Measurements from ENCODE around the gene METRNL.

The METRNL gene

GRCh38 chr17:83106056-83106588 is 26.7 kb downstream of the METRNL start:
- Histone ChIP-seq H3K4me1 (peaks cover 14 to 48% (median 33%) of the 10 kb centered on the region in 10 experiments), H3K27ac (no peak overlapping the region)

GRCh38 chr17:83106913-83107655 is 27.7 kb downstream of the METRNL start:
- H3K9me3 ChIP-seq (replicated peaks in 1 of 11): peaks cover 0 to 11% (median 7%) of the 10 kb centered on the region in 11 experiments; a peak in 12 of 22 replicates
- H4K20me1 ChIP-seq: peaks cover 0 to 19% (median under 1%) of the 10 kb centered on the region in 11 experiments; a peak in 5 of 22 replicates
- no peak overlapping the region for H3K27ac ChIP-seq
- peaks cover 5 to 39% (median 23%) of the 10 kb centered on the region in 10 experiments for H3K4me1 ChIP-seq
- H3K4me2 ChIP-seq: peak overlapping the region in 6 of 11 experiments; percentile 3 to 57 (median 31); a peak in 10 of 22 replicates
- H3K4me3 ChIP-seq: no peak overlapping the region
- TF ChIP-seq Cebpa-rat (IDR thresholded peaks at IDR 0.05): no peak
- no peak overlapping the region for H3K9ac ChIP-seq
- H3K27me3 ChIP-seq: peaks cover 4 to 52% (median 29%) of the 10 kb centered on the region in 11 experiments; a peak in 19 of 22 replicates
- H3K36me3 ChIP-seq: no peaks in the 10 kb centered on the region

More at GRCh38 chr17:83106056-83106588, 26.7 kb downstream of the METRNL start:
- TF ChIP-seq Cebpa-rat (IDR thresholded peaks at IDR 0.05): no peak
- Histone ChIP-seq H3K27me3 (peaks cover 11 to 52% (median 33%) of the 10 kb centered on the region in 11 experiments; a peak in 21 of 22 replicates), H3K36me3 (no peaks in the 10 kb centered on the region), H3K4me2 (peak overlapping the region in 4 of 11 experiments; percentile 10 to 24 (median 18); a peak in 5 of 22 replicates), H3K9ac (no peak overlapping the region), H3K4me3 (no peak overlapping the region), H3K9me3 (replicated peaks in 1 of 11) (peaks cover 0 to 11% (median 7%) of the 10 kb centered on the region in 11 experiments; a peak in 12 of 22 replicates), H4K20me1 (peaks cover 0 to 29% (median 8%) of the 10 kb centered on the region in 11 experiments; a peak in 16 of 22 replicates)

GRCh38 chr17:83107656-83108048 is 28.2 kb downstream of the METRNL start:
- H3K27ac ChIP-seq: no peak overlapping the region
- no peak overlapping the region for H3K4me3 ChIP-seq
- no peak for TF ChIP-seq Cebpa-rat (IDR thresholded peaks at IDR 0.05)
- H3K4me2 ChIP-seq: peak overlapping the region in 4 of 11 experiments; percentile 3 to 57 (median 38); a peak in 4 of 22 replicates
- no peaks in the 10 kb centered on the region for H3K36me3 ChIP-seq
- peaks cover 0 to 18% (median 0%) of the 10 kb centered on the region in 11 experiments; a peak in 3 of 22 replicates for H4K20me1 ChIP-seq
- peaks cover 0 to 33% (median 18%) of the 10 kb centered on the region in 10 experiments; a peak in 15 of 20 replicates for H3K4me1 ChIP-seq
- no peak overlapping the region for H3K9ac ChIP-seq
- peaks cover 0 to 47% (median 25%) of the 10 kb centered on the region in 11 experiments; a peak in 18 of 22 replicates for H3K27me3 ChIP-seq
- peaks cover 0 to 10% (median 6%) of the 10 kb centered on the region in 11 experiments; a peak in 12 of 22 replicates for H3K9me3 ChIP-seq (replicated peaks in 1 of 11)

- no peak overlapping the region for H3K9ac ChIP-seq
- TF ChIP-seq Cebpa-rat (IDR thresholded peaks at IDR 0.05): no peak
- H3K36me3 ChIP-seq: no peaks in the 10 kb centered on the region
- H3K27me3 ChIP-seq: peaks cover 0 to 42% (median 25%) of the 10 kb centered on the region in 11 experiments; a peak in 16 of 22 replicates
- H3K9me3 ChIP-seq (replicated peaks in 1 of 11): peaks cover 0 to 4% (median 0%) of the 10 kb centered on the region in 11 experiments; a peak in 2 of 22 replicates
- peaks cover 0 to 28% (median 13%) of the 10 kb centered on the region in 10 experiments; a peak in 12 of 20 replicates for H3K4me1 ChIP-seq
- H3K27ac ChIP-seq: no peak overlapping the region
- H3K4me3 ChIP-seq: no peak overlapping the region
- peaks cover 0 to 25% (median 0%) of the 10 kb centered on the region in 11 experiments; a peak in 3 of 22 replicates for H4K20me1 ChIP-seq
- no peak overlapping the region for H3K4me2 ChIP-seq
These were observed 29.3 kb downstream of the METRNL start for GRCh38 chr17:83108709-83109108.

GRCh38 chr17:83109386-83109785 is 30.0 kb downstream of the METRNL start:
- H3K9me3 ChIP-seq (replicated peaks in 1 of 11): peaks cover 0 to 4% (median 0%) of the 10 kb centered on the region in 11 experiments; a peak in 2 of 22 replicates
- peaks cover 0 to 28% (median 12%) of the 10 kb centered on the region in 10 experiments; a peak in 12 of 20 replicates for H3K4me1 ChIP-seq
- H3K27me3 ChIP-seq: peaks cover 0 to 37% (median 25%) of the 10 kb centered on the region in 11 experiments; a peak in 16 of 22 replicates
- H4K20me1 ChIP-seq: peaks cover 0 to 27% (median 0%) of the 10 kb centered on the region in 11 experiments; a peak in 3 of 22 replicates
- H3K9ac ChIP-seq: no peak overlapping the region
- no peak overlapping the region for H3K4me3 ChIP-seq
- H3K27ac ChIP-seq: no peak overlapping the region
- H3K4me2 ChIP-seq: no peak overlapping the region
- no peaks in the 10 kb centered on the region for H3K36me3 ChIP-seq
- TF ChIP-seq Cebpa-rat (IDR thresholded peaks at IDR 0.05): no peak

- Histone ChIP-seq H3K4me1 (peaks cover 0 to 24% (median 10%) of the 10 kb centered on the region in 10 experiments; a peak in 11 of 20 replicates), H3K4me2 (no peak overlapping the region), H3K27ac (no peak overlapping the region), H3K27me3 (peaks cover 0 to 37% (median 25%) of the 10 kb centered on the region in 11 experiments; a peak in 16 of 22 replicates), H3K9ac (no peak overlapping the region), H3K4me3 (no peak overlapping the region), H3K36me3 (no peaks in the 10 kb centered on the region), H4K20me1 (peaks cover 0 to 27% (median 0%) of the 10 kb centered on the region in 11 experiments; a peak in 2 of 22 replicates), H3K9me3 (replicated peaks in 1 of 11) (peaks cover 0 to 4% (median 0%) of the 10 kb centered on the region in 11 experiments; a peak in 2 of 22 replicates)
- no peak for TF ChIP-seq Cebpa-rat (IDR thresholded peaks at IDR 0.05)
These were observed 30.6 kb downstream of the METRNL start for GRCh38 chr17:83109793-83110645.

GRCh38 chr17:83110735-83111134 is 31.3 kb downstream of the METRNL start:
- H3K4me2 ChIP-seq: no peak overlapping the region

More at GRCh38 chr17:83110735-83111134, 31.3 kb downstream of the METRNL start:
- Histone ChIP-seq H3K36me3 (no peaks in the 10 kb centered on the region), H3K9me3 (replicated peaks in 1 of 11) (peaks cover 0 to 4% (median 0%) of the 10 kb centered on the region in 11 experiments; a peak in 2 of 22 replicates), H4K20me1 (peaks cover 0 to 27% (median 0%) of the 10 kb centered on the region in 11 experiments; a peak in 2 of 22 replicates), H3K9ac (no peak overlapping the region), H3K4me3 (no peak overlapping the region), H3K27ac (no peak overlapping the region), H3K4me1 (peaks cover 4 to 23% (median 13%) of the 10 kb centered on the region in 10 experiments; a peak in 19 of 20 replicates), H3K27me3 (peaks cover 0 to 37% (median 25%) of the 10 kb centered on the region in 11 experiments; a peak in 15 of 22 replicates)
- no peak for TF ChIP-seq Cebpa-rat (IDR thresholded peaks at IDR 0.05)

Data from BLaER1 treated with 17β-estradiol and CSF1 and Interleukin-3, amounts not matched to agents 10 nM and 100 nM (cell line).